Nephron progenitor cell (in vitro differentiated cells): ENCODE data around the gene PTPRJ.

Source experiments
- DNase-seq: peaks from one replicate; pipeline ENCODE4 v3.0.0; 2021
- H3K27ac Mint-ChIP-seq: 2 replicates; pipeline ENCODE4 v1.8.0; 2021; ENCODE audit warnings: mild to moderate bottlenecking, moderate library complexity, mixed read lengths
- H3K27me3 Mint-ChIP-seq: 2 replicates; pipeline ENCODE4 v1.8.0; 2021; ENCODE audit warnings: mild to moderate bottlenecking, low read depth, mixed read lengths; ENCODE audit not compliant: poor library complexity
- H3K36me3 Mint-ChIP-seq: 2 replicates; pipeline ENCODE4 v1.8.0; 2021; ENCODE audit warnings: low read depth, mixed read lengths
- H3K4me1 Mint-ChIP-seq: 2 replicates; pipeline ENCODE4 v1.8.0; 2021; ENCODE audit warnings: mixed read lengths
- H3K4me3 Mint-ChIP-seq: 2 replicates; pipeline ENCODE4 v1.8.0; 2021; ENCODE audit warnings: mild to moderate bottlenecking, moderate library complexity, mixed read lengths
- H3K9me3 Mint-ChIP-seq: 2 replicates; pipeline ENCODE4 v1.8.0; 2021; ENCODE audit warnings: mild to moderate bottlenecking, moderate library complexity, mixed read lengths
- CTCF ChIP-seq: fragments of 200-600 bp; sonication (generic); IDR thresholded peaks from 2 replicates; pipeline ENCODE4 v1.5.0; 2021; ENCODE audit warnings: antibody characterized with exemption

PTPRJ gene

GRCh38 chr11:48124880-48125279, 144.5 kb downstream of the PTPRJ start:
- Mint-ChIP-seq H3K4me1 (peaks cover 78% of the 10 kb centered on the region), H3K27ac (peak overlapping the region; percentile 55), H3K27me3 (peaks cover 8% of the 10 kb centered on the region), H3K9me3 (no peaks in the 10 kb centered on the region), H3K4me3 (no peak overlapping the region), H3K36me3 (peaks cover 76% of the 10 kb centered on the region)
- no peak for DNase-seq
- no peak for TF ChIP-seq CTCF

- no peaks in the 10 kb centered on the region for H3K9me3 Mint-ChIP-seq
- no peak for DNase-seq
- peaks cover 8% of the 10 kb centered on the region for H3K27me3 Mint-ChIP-seq
- H3K4me3 Mint-ChIP-seq = peak overlapping the region; percentile 47
- peaks cover 74% of the 10 kb centered on the region for H3K36me3 Mint-ChIP-seq
- TF ChIP-seq CTCF = no peak
- H3K4me1 Mint-ChIP-seq = peaks cover 82% of the 10 kb centered on the region
- peak overlapping the region; percentile 5 for H3K27ac Mint-ChIP-seq
These were observed 145.5 kb downstream of the PTPRJ start for GRCh38 chr11:48125866-48126265.

GRCh38 chr11:48127521-48128183, 147.3 kb downstream of the PTPRJ start:
- Mint-ChIP-seq H3K4me1 (peaks cover 65% of the 10 kb centered on the region), H3K9me3 (no peaks in the 10 kb centered on the region), H3K27me3 (peaks cover 5% of the 10 kb centered on the region), H3K4me3 (peak overlapping the region; percentile 10), H3K36me3 (peaks cover 72% of the 10 kb centered on the region), H3K27ac (peak overlapping the region; percentile 84)
- peak; percentile 26 for DNase-seq
- no peak for TF ChIP-seq CTCF

DNA sequence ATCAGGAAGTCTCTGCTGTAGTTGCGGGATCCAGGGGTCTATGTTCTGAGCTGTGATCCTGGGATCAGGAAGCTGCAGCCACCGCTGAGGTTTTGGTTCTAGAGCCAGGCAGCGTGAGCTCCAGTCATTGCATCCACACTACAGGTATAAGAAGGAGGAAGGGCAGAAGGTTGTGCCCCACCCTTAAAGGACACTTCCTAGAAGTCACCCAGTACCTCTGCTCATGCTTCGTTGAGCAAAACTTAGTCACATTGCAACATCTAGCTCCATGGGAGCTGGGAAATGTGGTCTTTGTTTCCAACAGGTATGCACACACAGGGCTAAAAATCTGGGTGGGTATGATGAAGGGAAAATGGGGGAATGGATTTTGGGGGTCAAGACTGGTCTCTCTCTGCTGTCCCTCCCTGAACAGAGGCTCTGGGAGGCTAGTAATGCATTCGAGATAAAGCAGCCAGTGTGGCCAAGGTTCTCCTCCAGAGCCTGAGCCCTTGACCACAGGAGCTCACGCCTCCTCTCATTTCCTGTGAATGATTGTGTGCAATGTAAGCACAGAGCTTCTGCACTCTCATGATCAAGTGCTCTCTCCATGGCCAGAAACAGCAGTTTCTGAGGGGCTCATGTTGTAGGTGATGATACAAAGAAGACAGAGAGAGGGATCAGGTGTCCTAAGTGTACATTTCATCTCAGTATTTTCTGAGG, 149.5 kb downstream of the PTPRJ start:
- DNase-seq = no peak
- H3K27me3 Mint-ChIP-seq = peaks cover 5% of the 10 kb centered on the region
- TF ChIP-seq CTCF = no peak
- H3K36me3 Mint-ChIP-seq = peaks cover 55% of the 10 kb centered on the region
- peaks cover 49% of the 10 kb centered on the region for H3K4me1 Mint-ChIP-seq
- H3K4me3 Mint-ChIP-seq = no peak overlapping the region
- peak overlapping the region; percentile 71 for H3K27ac Mint-ChIP-seq
- H3K9me3 Mint-ChIP-seq = no peaks in the 10 kb centered on the region

DNA sequence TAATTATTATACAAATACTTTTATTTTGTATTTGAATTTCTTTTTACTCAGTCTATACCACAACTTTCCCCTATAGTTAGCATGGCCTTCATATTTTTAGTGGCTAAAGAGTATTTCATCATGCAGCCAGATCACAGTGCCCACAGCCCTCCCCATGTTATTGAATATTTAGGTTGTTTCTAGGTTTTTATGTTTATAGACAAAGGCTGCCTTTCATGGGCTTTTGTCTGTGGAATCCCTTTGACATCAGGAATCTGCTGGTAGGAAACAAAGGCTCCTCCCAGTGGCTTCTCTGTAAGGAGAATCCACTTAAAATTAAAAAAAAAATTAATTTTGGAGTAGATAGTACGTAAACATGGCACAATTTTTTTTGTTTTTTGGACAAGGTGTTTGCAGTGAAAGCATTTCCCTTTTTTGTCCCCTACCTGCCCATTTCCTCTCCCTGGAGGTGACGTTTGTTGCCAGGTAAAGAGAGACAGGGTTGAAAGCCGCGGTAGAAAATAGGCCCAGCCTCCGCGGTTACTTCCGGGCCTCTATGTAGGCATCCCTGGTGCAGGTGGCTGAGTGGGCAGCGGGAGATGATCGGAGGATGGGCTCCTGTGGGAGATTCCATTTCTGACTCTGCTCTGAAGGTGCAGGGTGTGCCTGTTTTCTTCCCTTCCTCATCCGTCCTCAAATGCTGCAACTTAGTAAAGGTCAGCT, 154.0 kb downstream of the PTPRJ start:
- Mint-ChIP-seq H3K4me3 (no peak overlapping the region), H3K27me3 (peaks cover 4% of the 10 kb centered on the region), H3K9me3 (no peaks in the 10 kb centered on the region), H3K27ac (no peak overlapping the region), H3K36me3 (peaks cover 44% of the 10 kb centered on the region), H3K4me1 (peaks cover 10% of the 10 kb centered on the region)
- TF ChIP-seq CTCF = no peak
- no peak for DNase-seq
